IMR-90 (cell line): ENCODE measurements around the gene RFX5. TPM values are rescaled to one million over a fixed set of nuclear protein-coding genes. Genes with fewer than 3 reads are reported as not detected.

Source experiments
- ATAC-seq: fragments of 200-7000 bp; cut with Tn5 transposase; 2 replicates; pipeline ENCODE4 v1.9.1; 2020; ENCODE audit warnings: low read depth, mild to moderate bottlenecking, moderate library complexity
- BruUV-seq: library from RNA; stranded (reverse); fragments of 400-500 nt; replicated peaks from 2 replicates; lab custom pipeline; 2021; lab: Mats Ljungman, UMichigan
- CTCF ChIA-PET: fragments of 300-600 bp; formaldehyde crosslinking; extraction: SDS; loops from one replicate; lab custom pipeline; 2021; ENCODE audit warnings: antibody characterized with exemption; lab: Yijun Ruan, JAX
- POLR2A ChIA-PET: fragments of 300-600 bp; sonication (Branson Sonifier 250); formaldehyde crosslinking; loops from one replicate; lab custom pipeline; 2022; ENCODE audit warnings: antibody characterized with exemption; ENCODE audit not compliant: unreplicated experiment; lab: Charles Lee
- DNase-seq: peaks from one replicate; pipeline ENCODE4 v3.0.0; 2013
- H2AFZ ChIP-seq: replicated peaks from 2 replicates; pipeline ENCODE3; 2013; ENCODE audit warnings: low read length, mild to moderate bottlenecking; ENCODE audit not compliant: poor library complexity
- H2AK5ac ChIP-seq: 2 replicates; pipeline ENCODE4 v1.6.1; 2013; ENCODE audit warnings: low read depth, low read length, inconsistent platforms
- H2AK9ac ChIP-seq: replicated peaks from 2 replicates; pipeline ENCODE3; 2013; ENCODE audit warnings: mild to moderate bottlenecking, low read depth, low read length, moderate library complexity; ENCODE audit not compliant: poor library complexity
- H2BK120ac ChIP-seq: 2 replicates; pipeline ENCODE4 v1.6.1; 2013; ENCODE audit warnings: low read depth, low read length, inconsistent platforms
- H2BK15ac ChIP-seq: 3 replicates; pipeline ENCODE4 v1.6.1; 2013; ENCODE audit warnings: low read depth, low read length, inconsistent platforms
- H2BK20ac ChIP-seq: 2 replicates; pipeline ENCODE4 v1.6.1; 2013; ENCODE audit warnings: low read depth, mild to moderate bottlenecking, inconsistent platforms, low read length, moderate library complexity
- H2BK5ac ChIP-seq: 2 replicates; pipeline ENCODE4 v1.6.1; 2013; ENCODE audit warnings: mild to moderate bottlenecking, low read depth, low read length, inconsistent platforms; ENCODE audit not compliant: poor library complexity, severe bottlenecking
- H3K14ac ChIP-seq: replicated peaks from 2 replicates; pipeline ENCODE4 v1.6.1; 2013; ENCODE audit warnings: low read depth, low read length, inconsistent platforms
- H3K18ac ChIP-seq: 2 replicates; pipeline ENCODE4 v1.6.1; 2013; ENCODE audit warnings: low read depth, low read length, control low read depth
- H3K23ac ChIP-seq: 2 replicates; pipeline ENCODE4 v1.6.1; 2013; ENCODE audit warnings: low read depth, low read length, inconsistent platforms
- H3K27ac ChIP-seq: 2 replicates; pipeline ENCODE4 v1.5.1; 2013; ENCODE audit warnings: mild to moderate bottlenecking, control low read depth, low read length; ENCODE audit not compliant: insufficient read depth
- H3K27me3 ChIP-seq: 2 replicates; pipeline ENCODE4 v1.6.1; 2013; ENCODE audit warnings: low read length; ENCODE audit not compliant: control insufficient read depth, insufficient read depth
- H3K36me3 ChIP-seq: 2 replicates; pipeline ENCODE4 v1.6.1; 2013; ENCODE audit warnings: low read length, mixed read lengths; ENCODE audit not compliant: control insufficient read depth, insufficient read depth
- H3K4ac ChIP-seq: 2 replicates; pipeline ENCODE4 v1.6.1; 2013; ENCODE audit warnings: low read depth, low read length, inconsistent platforms
- H3K4me1 ChIP-seq: 2 replicates; pipeline ENCODE4 v1.6.1; 2013; ENCODE audit warnings: low read length, mixed read lengths; ENCODE audit not compliant: control insufficient read depth, insufficient read depth
- H3K4me2 ChIP-seq: 2 replicates; pipeline ENCODE4 v1.6.1; 2013; ENCODE audit warnings: low read depth, mild to moderate bottlenecking, control low read depth, low read length, moderate library complexity
- H3K4me3 ChIP-seq: 2 replicates; pipeline ENCODE4 v1.5.1; 2013; ENCODE audit warnings: low read depth, mild to moderate bottlenecking, control low read depth, low read length, moderate library complexity; ENCODE audit not compliant: insufficient read depth
- H3K56ac ChIP-seq: 2 replicates; pipeline ENCODE4 v1.6.1; 2013; ENCODE audit warnings: low read length, inconsistent platforms; ENCODE audit not compliant: insufficient read depth; ENCODE audit errors: extremely low read depth
- H3K79me1 ChIP-seq, 2 experiments: 2 replicates each; pipeline ENCODE4 v1.6.1; 2013; ENCODE audit warnings: low read length in 2 of 2, inconsistent platforms in 1 of 2, low read depth in 1 of 2
- H3K9ac ChIP-seq: 2 replicates; pipeline ENCODE4 v1.6.1; 2013; ENCODE audit warnings: low read depth, low read length, control low read depth
- H3K9me1 ChIP-seq: 2 replicates; pipeline ENCODE4 v1.6.1; 2013; ENCODE audit warnings: low read length, inconsistent platforms; ENCODE audit not compliant: insufficient read depth
- H3K9me3 ChIP-seq: 2 replicates; pipeline ENCODE4 v1.6.1; 2013; ENCODE audit warnings: low read length; ENCODE audit not compliant: control insufficient read depth, insufficient read depth
- H4K20me1 ChIP-seq: 2 replicates; pipeline ENCODE4 v1.6.1; 2013; ENCODE audit warnings: low read length, inconsistent platforms; ENCODE audit not compliant: insufficient read depth
- H4K5ac ChIP-seq: 2 replicates; pipeline ENCODE4 v1.6.1; 2013; ENCODE audit warnings: mild to moderate bottlenecking, low read depth, low read length, control low read depth
- H4K8ac ChIP-seq, 2 experiments: 2 replicates each; pipeline ENCODE4 v1.6.1; 2013; ENCODE audit warnings: low read depth in 2 of 2, low read length in 2 of 2, control low read depth in 1 of 2, inconsistent platforms in 1 of 2
- H4K91ac ChIP-seq: 2 replicates; pipeline ENCODE4 v1.6.1; 2013; ENCODE audit warnings: low read depth, low read length, inconsistent platforms; ENCODE audit not compliant: insufficient read depth
- BHLHE40 ChIP-seq: fragments of 150-350 bp; IDR thresholded peaks from 2 replicates; pipeline ENCODE4 v1.6.1; 2016; ENCODE audit warnings: mild to moderate bottlenecking, low read depth, low read length
- CHD1 ChIP-seq: IDR thresholded peaks from 2 replicates; pipeline ENCODE4 v1.6.1; 2012; ENCODE audit warnings: low read depth, low read length, improper control_type of control experiment
- CTCF ChIP-seq: conservative IDR thresholded peaks from 2 replicates; pipeline ENCODE4 v1.5.1; 2012; ENCODE audit warnings: mild to moderate bottlenecking, low read depth, low read length, improper control_type of control experiment
- ELK1 ChIP-seq: fragments of 150-350 bp; IDR thresholded peaks from 2 replicates; pipeline ENCODE4 v1.6.1; 2016; ENCODE audit warnings: low read depth, mild to moderate bottlenecking, low read length, moderate library complexity, borderline replicate concordance
- POLR2A ChIP-seq: IDR thresholded peaks from 2 replicates; pipeline ENCODE4 v1.6.1; 2012; ENCODE audit warnings: mild to moderate bottlenecking, low read depth, low read length
- RFX5 ChIP-seq: IDR thresholded peaks from 2 replicates; pipeline ENCODE4 v1.8.0; 2012; ENCODE audit warnings: low read depth, mild to moderate bottlenecking, low read length, moderate library complexity
- WGBS, 2 experiments: methylation state at CpG; one replicate each; pipeline versions ENCODE4 v1.1.5 to v1.1.7; 2013; ENCODE audit warnings: missing lambda C conversion rate in 2 of 2; ENCODE audit not compliant: insufficient read length in 1 of 2; ENCODE audit errors: extremely low coverage in 2 of 2; 5-methylcytosine and 5-hydroxymethylcytosine counted together
- dilution Hi-C: fragments of 300-500 bp; cut with HindIII; formaldehyde crosslinking; loops from one replicate; pipeline ENCODE4 v1.14.3; 2018; ENCODE audit warnings: low sequenced_read_pairs; ENCODE audit not compliant: unreplicated experiment
- in situ Hi-C: fragments of 300-500 bp; cut with MboI; formaldehyde crosslinking; loops from 3 replicates; pipeline ENCODE4 v1.14.3; 2019; ENCODE audit warnings: low sequenced_read_pairs, inconsistent platforms, mixed read lengths
- intact Hi-C: fragments of 100-400 bp; cut with micrococcal nuclease; formaldehyde crosslinking; loops from 2 replicates; pipeline ENCODE4 v1.10.0; 2022
- polyA plus RNA-seq, 3 experiments: library from polyadenylated mRNA; depleted of rRNA; stranded (reverse); fragments of >200 nt; gene quantifications; 2 replicates each; pipeline ENCODE4 v1.2.3, GENCODE V29; 2012; ENCODE audit warnings: low replicate concordance in 1 of 3
- total RNA-seq: library from RNA; depleted of rRNA; stranded (reverse); fragments of >200 nt; gene quantifications from 2 replicates; pipeline ENCODE4 v1.2.3, GENCODE V29; 2012

The RFX5 gene
- total and polyA plus RNA-seq, 2 of the 4 experiments (the other 2 are of a cell fraction): 29.3 to 44.4 TPM

- Histone ChIP-seq H4K5ac (no peak overlapping the region), H3K18ac (no peak overlapping the region), H4K8ac (no peak overlapping the region), H3K9me3 (no peaks in the 10 kb centered on the region), H2AFZ (no peak overlapping the region), H2BK20ac (no peak overlapping the region), H3K4me3 (no peak overlapping the region), H3K4me1 (peaks cover 1% of the 10 kb centered on the region), H2AK5ac (no peak overlapping the region), H2BK120ac (no peak overlapping the region), H3K79me1 (no peaks in the 10 kb centered on the region), H3K36me3 (no peaks in the 10 kb centered on the region), H4K20me1 (no peaks in the 10 kb centered on the region), H2BK5ac (no peak overlapping the region), H3K27me3 (peaks cover 6% of the 10 kb centered on the region), H3K4ac (no peak overlapping the region), H3K27ac (no peak overlapping the region), H3K9me1 (peaks cover 4% of the 10 kb centered on the region), H3K9ac (no peak overlapping the region), H2BK15ac (no peak overlapping the region), H3K23ac (no peak overlapping the region), H4K91ac (no peak overlapping the region), H2AK9ac (no peak overlapping the region), H3K56ac (no peak overlapping the region), H3K14ac (no peak overlapping the region), H3K4me2 (no peak overlapping the region)
- dilution Hi-C loops (no loop called here), intact Hi-C loops (no loop called here), in situ Hi-C loops (no loop called here)
- ChIA-PET POLR2A (no interaction called here), CTCF (no interaction called here)
- no TSS peak for BruUV-seq
- no CpG with 5 or more reads among the region's 3 CpGs for WGBS, 2 experiments
- DNase-seq (no peak), ATAC-seq (no peak)
- TF ChIP-seq CTCF: no peak
- TF ChIP-seq POLR2A: no peak
- no peak for TF ChIP-seq BHLHE40
- TF ChIP-seq RFX5: no peak
- TF ChIP-seq CHD1: no peak
- TF ChIP-seq ELK1: no peak
Measured at GRCh38 chr1:151377150-151377884, 30.3 kb upstream of the RFX5 start.
